Measurements from ENCODE around the gene VPS13D.

VPS13D gene

DNA sequence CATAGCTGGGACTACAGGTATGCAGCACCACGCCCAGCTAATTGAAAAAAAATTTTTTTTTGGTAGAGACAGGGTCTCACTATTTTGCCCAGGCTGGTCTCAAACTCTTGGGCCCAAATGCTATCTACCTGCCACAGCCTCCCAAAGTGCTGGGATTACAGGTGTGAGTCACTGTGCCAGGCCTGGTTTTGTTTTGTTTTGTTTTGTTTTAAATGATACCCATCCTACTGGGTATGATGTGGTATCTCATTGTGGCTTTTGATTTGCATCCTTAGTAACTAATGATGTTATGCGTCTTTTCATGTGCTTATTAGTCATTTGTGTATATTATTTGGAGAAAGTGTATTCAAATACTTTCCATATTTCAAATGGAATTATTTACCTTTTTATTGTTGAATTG lies 142.3 kb downstream of the VPS13D start:
- Histone ChIP-seq H2AFZ (ENCODE audit: low read depth, low read length) (no peak overlapping the region), H3K4me1 (ENCODE audit: insufficient read depth, low read length) (no peaks in the 10 kb centered on the region), H3K9ac (ENCODE audit: low read depth, low read length) (no peak overlapping the region), H3K9me3 (ENCODE audit: insufficient read depth, low read length, severe bottlenecking) (no peaks in the 10 kb centered on the region), H3K79me2 (ENCODE audit: insufficient read depth, low read length) (no peaks in the 10 kb centered on the region), H3K27me3 (ENCODE audit: insufficient read depth, low read length, poor library complexity) (no peaks in the 10 kb centered on the region), H3K36me3 (ENCODE audit: insufficient read depth, low read length) (peaks cover 40% of the 10 kb centered on the region), H3K4me2 (ENCODE audit: insufficient read depth, low read length) (no peak overlapping the region), H3K27ac (ENCODE audit: low read length) (no peak overlapping the region), H4K20me1 (ENCODE audit: insufficient read depth, low read length) (no peaks in the 10 kb centered on the region), H3K4me3 (ENCODE audit: low read depth in 1 of 2, low read length in 2 of 2) (no peak overlapping the region)
- TF ChIP-seq EZH2 (IDR thresholded peaks at IDR 0.05; ENCODE audit: borderline replicate concordance, low read depth, low read length, severe bottlenecking) = no peak
- TF ChIP-seq, protein P1, sequence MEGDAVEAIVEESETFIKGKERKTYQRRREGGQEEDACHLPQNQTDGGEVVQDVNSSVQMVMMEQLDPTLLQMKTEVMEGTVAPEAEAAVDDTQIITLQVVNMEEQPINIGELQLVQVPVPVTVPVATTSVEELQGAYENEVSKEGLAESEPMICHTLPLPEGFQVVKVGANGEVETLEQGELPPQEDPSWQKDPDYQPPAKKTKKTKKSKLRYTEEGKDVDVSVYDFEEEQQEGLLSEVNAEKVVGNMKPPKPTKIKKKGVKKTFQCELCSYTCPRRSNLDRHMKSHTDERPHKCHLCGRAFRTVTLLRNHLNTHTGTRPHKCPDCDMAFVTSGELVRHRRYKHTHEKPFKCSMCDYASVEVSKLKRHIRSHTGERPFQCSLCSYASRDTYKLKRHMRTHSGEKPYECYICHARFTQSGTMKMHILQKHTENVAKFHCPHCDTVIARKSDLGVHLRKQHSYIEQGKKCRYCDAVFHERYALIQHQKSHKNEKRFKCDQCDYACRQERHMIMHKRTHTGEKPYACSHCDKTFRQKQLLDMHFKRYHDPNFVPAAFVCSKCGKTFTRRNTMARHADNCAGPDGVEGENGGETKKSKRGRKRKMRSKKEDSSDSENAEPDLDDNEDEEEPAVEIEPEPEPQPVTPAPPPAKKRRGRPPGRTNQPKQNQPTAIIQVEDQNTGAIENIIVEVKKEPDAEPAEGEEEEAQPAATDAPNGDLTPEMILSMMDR (IDR thresholded peaks at IDR 0.05; ENCODE audit: borderline replicate concordance, extremely low read depth, low read length, poor library complexity, severe bottlenecking) = no peak
- DNase-seq = no peak
- no peak for ATAC-seq (ENCODE audit: insufficient read depth, low read depth)

DNA sequence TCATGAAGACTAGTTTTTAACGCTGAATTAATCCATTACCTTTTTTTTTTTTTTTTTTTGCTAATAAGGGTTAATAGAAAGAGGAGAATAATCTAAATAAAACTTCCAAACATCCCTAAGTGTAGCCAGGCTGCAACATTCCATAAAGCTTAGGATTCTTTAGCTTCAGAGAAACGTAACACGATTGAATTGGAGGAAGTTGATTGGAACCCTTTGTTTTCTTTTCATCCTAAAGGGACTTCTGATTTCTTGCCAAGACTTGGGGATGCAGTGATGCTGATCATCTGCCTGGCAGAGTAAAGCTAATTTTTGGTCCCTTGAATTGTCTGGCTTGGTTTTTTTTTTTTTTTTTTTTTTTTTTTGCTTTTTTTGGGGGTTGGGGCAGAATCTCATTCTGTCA lies 142.9 kb downstream of the VPS13D start:
- Histone ChIP-seq H3K27me3 (ENCODE audit: insufficient read depth, low read length, poor library complexity) (no peaks in the 10 kb centered on the region), H3K4me3 (ENCODE audit: low read depth in 1 of 2, low read length in 2 of 2) (no peak overlapping the region), H4K20me1 (ENCODE audit: insufficient read depth, low read length) (no peaks in the 10 kb centered on the region), H3K9me3 (ENCODE audit: insufficient read depth, low read length, severe bottlenecking) (no peaks in the 10 kb centered on the region), H2AFZ (ENCODE audit: low read depth, low read length) (no peak overlapping the region), H3K4me1 (ENCODE audit: insufficient read depth, low read length) (no peaks in the 10 kb centered on the region), H3K36me3 (ENCODE audit: insufficient read depth, low read length) (peaks cover 41% of the 10 kb centered on the region), H3K4me2 (ENCODE audit: insufficient read depth, low read length) (no peak overlapping the region), H3K27ac (ENCODE audit: low read length) (no peak overlapping the region), H3K79me2 (ENCODE audit: insufficient read depth, low read length) (no peaks in the 10 kb centered on the region), H3K9ac (ENCODE audit: low read depth, low read length) (no peak overlapping the region)
- DNase-seq (no peak), ATAC-seq (ENCODE audit: insufficient read depth, low read depth) (no peak)
- TF ChIP-seq, protein P1 (IDR thresholded peaks at IDR 0.05; ENCODE audit: borderline replicate concordance, extremely low read depth, low read length, poor library complexity, severe bottlenecking) = no peak
- TF ChIP-seq EZH2 (IDR thresholded peaks at IDR 0.05; ENCODE audit: borderline replicate concordance, low read depth, low read length, severe bottlenecking) = no peak

DNA sequence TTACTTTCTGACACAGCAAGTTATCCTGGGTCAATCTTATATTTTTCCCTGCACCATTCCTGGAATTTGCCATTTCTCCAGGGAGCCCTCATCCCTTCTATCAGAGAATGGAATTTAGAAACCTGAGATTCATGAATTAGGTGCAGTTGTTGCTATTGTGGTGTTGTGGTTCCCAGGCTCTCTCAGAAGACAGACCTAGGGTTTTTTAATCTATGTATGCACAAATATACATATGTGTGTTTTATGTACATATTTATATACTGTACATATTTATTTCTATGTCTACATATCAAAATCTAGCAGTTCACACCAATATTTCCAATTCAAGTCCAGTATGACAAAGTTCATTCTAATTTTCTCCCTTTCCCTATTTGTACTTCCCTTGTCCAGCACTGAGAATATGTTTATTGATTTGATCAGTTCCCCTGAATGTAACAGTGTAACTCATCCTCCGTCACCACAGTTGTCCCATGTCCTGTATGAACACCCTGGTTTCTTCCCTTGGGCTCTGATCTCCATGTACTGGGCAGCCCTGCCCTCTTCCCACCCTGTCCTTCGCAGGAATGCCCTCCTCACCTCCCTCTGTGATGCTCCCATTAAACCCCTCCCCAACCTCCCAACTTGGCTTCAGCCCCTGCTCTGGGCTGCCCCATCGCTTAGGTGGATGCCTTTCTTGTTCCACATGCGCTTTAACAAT lies 145.5 kb downstream of the VPS13D start:
- peaks cover 28% of the 10 kb centered on the region for H3K36me3 ChIP-seq (ENCODE audit: insufficient read depth, low read length)
- H3K9ac ChIP-seq (ENCODE audit: low read depth, low read length) = no peak overlapping the region
- H3K4me3 ChIP-seq (ENCODE audit: low read depth in 1 of 2, low read length in 2 of 2) = no peak overlapping the region
- no peak for TF ChIP-seq EZH2 (IDR thresholded peaks at IDR 0.05; ENCODE audit: borderline replicate concordance, low read depth, low read length, severe bottlenecking)
- TF ChIP-seq, protein P1 (IDR thresholded peaks at IDR 0.05; ENCODE audit: borderline replicate concordance, extremely low read depth, low read length, poor library complexity, severe bottlenecking) = no peak
- H3K4me1 ChIP-seq (ENCODE audit: insufficient read depth, low read length) = no peaks in the 10 kb centered on the region
- no peak overlapping the region for H3K27ac ChIP-seq (ENCODE audit: low read length)
- H3K9me3 ChIP-seq (ENCODE audit: insufficient read depth, low read length, severe bottlenecking) = no peaks in the 10 kb centered on the region
- no peaks in the 10 kb centered on the region for H3K79me2 ChIP-seq (ENCODE audit: insufficient read depth, low read length)
- H2AFZ ChIP-seq (ENCODE audit: low read depth, low read length) = no peak overlapping the region
- DNase-seq = no peak
- no peaks in the 10 kb centered on the region for H4K20me1 ChIP-seq (ENCODE audit: insufficient read depth, low read length)
- ATAC-seq (ENCODE audit: insufficient read depth, low read depth) = no peak
- no peak overlapping the region for H3K4me2 ChIP-seq (ENCODE audit: insufficient read depth, low read length)
- H3K27me3 ChIP-seq (ENCODE audit: insufficient read depth, low read length, poor library complexity) = no peaks in the 10 kb centered on the region
